Measurements from ENCODE around the gene ZNF217. TPM values are rescaled to one million over a fixed set of nuclear protein-coding genes. Genes with fewer than 3 reads are reported as not detected.
"Not testable (repeated sequence)": the region's sequence is repeated elsewhere in the genome, so short reads cannot be mapped to it uniquely, and the experiment has no call there.

The ZNF217 gene
- total RNA-seq, 2 experiments from 2014 or later: 51.3 to 51.8 TPM

DNA sequence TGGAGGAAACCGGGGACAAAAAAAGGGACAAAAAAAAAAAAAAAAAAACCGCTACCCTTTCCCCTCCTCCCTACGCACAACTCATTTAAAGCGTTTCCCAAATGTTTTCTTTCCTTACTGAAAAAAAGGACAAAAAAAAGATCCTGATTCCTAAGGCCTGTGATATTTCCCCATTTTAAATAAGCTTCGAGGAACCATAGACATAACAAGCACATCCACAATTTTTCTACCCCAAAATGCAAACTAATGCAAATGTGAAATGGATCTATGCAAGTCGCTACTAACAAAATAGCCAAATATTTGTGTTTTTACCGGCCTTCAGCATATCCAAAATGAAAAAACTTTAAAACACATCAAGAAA is 1.4 kb upstream of the ZNF217 start:
- DNase-seq (no peak), ATAC-seq (no peak)
- ChIA-PET CTCF (interaction anchor here (0.8 kb wide), 1 partner anchor 69 kb away, joined by 3 read pairs; no protein-coding TSS in a partner anchor), POLR2A (interaction anchor here (1.0 to 2.2 kb wide), 5 partner anchors 13 to 144 kb away, joined by 3 to 14 read pairs (median 4); no protein-coding TSS in a partner anchor)
- TF ChIP-seq, protein P1, sequence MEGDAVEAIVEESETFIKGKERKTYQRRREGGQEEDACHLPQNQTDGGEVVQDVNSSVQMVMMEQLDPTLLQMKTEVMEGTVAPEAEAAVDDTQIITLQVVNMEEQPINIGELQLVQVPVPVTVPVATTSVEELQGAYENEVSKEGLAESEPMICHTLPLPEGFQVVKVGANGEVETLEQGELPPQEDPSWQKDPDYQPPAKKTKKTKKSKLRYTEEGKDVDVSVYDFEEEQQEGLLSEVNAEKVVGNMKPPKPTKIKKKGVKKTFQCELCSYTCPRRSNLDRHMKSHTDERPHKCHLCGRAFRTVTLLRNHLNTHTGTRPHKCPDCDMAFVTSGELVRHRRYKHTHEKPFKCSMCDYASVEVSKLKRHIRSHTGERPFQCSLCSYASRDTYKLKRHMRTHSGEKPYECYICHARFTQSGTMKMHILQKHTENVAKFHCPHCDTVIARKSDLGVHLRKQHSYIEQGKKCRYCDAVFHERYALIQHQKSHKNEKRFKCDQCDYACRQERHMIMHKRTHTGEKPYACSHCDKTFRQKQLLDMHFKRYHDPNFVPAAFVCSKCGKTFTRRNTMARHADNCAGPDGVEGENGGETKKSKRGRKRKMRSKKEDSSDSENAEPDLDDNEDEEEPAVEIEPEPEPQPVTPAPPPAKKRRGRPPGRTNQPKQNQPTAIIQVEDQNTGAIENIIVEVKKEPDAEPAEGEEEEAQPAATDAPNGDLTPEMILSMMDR (IDR thresholded peaks at IDR 0.05): no peak
- Mint-ChIP-seq H3K4me3 (peak overlapping the region; percentile 84), H3K4me1 (ENCODE audit: low read depth) (peaks cover 46% of the 10 kb centered on the region), H3K27me3 (no peaks in the 10 kb centered on the region), H3K36me3 (ENCODE audit: low read depth) (peaks cover 20% of the 10 kb centered on the region), H3K27ac (peak overlapping the region; percentile 94), H3K9me3 (no peaks in the 10 kb centered on the region)
- intact Hi-C loops (cut with micrococcal nuclease): no loop called here

DNA sequence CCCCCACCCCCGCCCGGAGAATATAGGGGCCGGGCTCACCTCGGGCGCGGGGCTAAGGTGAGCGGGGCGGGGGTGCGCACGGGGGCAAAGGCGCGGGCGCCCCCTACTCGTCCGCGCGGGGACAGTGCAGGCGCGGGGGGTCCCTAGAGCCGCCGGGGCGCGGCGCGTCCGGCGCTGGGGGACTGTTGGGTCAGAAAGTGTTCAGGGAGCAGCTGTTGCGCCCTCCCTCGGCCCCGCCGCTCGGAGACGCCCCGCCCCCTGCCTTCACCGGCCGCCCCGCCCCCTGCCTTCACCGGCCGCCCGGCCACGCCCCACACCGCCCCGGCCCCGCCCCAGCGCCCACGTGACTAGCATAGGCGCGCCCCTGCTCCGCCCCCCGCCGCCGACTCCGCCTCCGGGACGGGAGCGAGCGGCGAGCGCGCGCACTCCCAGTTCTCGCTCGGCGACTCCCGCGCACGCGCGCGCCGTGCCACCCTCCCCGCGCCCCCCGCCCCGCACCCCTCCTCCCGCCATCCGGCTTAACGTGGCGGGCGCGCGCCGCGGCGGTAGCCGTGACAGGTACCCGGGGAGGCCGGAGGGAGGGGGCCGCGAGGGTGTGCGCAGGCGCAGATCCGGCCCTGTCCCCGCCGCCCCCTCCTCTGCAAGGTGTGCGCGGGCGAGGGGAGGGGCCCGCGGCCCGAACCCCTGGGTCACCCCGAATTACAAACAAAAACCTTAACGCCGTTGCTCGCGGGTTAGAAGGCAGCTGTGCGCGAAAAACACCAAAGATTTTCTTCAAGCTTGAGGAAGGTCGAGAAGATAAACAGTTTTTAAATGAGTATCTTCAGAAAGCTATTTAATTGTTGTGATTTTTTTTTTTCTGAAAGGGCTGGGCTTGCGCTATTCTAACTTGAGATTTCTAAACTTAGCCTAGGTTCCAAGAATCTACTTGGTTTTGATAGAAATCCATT is 704 bp upstream of the ZNF217 start:
- Mint-ChIP-seq H3K27ac (peak overlapping the region; percentile 94), H3K9me3 (no peaks in the 10 kb centered on the region), H3K4me1 (ENCODE audit: low read depth) (peaks cover 44% of the 10 kb centered on the region), H3K36me3 (ENCODE audit: low read depth) (peaks cover 22% of the 10 kb centered on the region), H3K27me3 (no peaks in the 10 kb centered on the region), H3K4me3 (peak overlapping the region; percentile 84)
- peak; percentile 73 for ATAC-seq
- intact Hi-C loops (cut with micrococcal nuclease): loop anchor here (5.0 kb wide), 1 partner anchor 58 kb away; no protein-coding TSS in a partner anchor
- peak; percentile 97 for DNase-seq
- TF ChIP-seq, protein P1 (IDR thresholded peaks at IDR 0.05): no peak
- ChIA-PET CTCF (interaction anchor here (0.8 kb wide), 1 partner anchor 70 kb away, joined by 3 read pairs; no protein-coding TSS in a partner anchor), POLR2A (interaction anchor here (0.6 to 2.2 kb wide), 8 partner anchors 12 to 145 kb away, joined by 3 to 14 read pairs (median 3); no protein-coding TSS in a partner anchor)

DNA sequence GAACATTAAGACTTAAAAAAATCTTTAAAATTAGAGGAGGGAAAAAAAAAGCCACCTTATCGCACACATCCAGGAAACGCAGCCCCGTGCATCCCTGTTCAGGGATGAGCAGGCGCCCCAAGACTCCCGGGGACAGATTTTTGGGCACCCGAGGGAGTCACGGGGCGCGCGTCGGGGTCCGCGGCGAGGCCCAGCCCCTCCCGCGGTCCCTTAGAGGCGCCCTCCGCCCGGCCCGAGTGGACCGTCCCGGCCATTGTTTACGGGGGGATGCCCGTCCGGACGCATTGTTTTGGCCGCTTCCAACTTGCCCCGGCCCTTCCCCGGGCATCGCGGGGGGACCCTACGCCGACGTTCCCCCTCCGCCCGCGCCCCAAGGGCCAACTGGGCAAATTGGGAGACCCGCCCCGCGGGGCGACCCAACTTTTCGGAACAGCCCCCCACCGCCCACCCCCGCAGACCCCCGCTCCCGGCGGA is 610 bp downstream of the ZNF217 start:
- H3K4me3 Mint-ChIP-seq: peak overlapping the region; percentile 99
- CTCF ChIA-PET: no interaction called here
- peaks cover 22% of the 10 kb centered on the region for H3K36me3 Mint-ChIP-seq (ENCODE audit: low read depth)
- TF ChIP-seq, protein P1 (IDR thresholded peaks at IDR 0.05): no peak
- DNase-seq (peak; percentile 32), ATAC-seq (no peak)
- peaks cover 34% of the 10 kb centered on the region for H3K4me1 Mint-ChIP-seq (ENCODE audit: low read depth)
- H3K9me3 Mint-ChIP-seq: no peaks in the 10 kb centered on the region
- H3K27me3 Mint-ChIP-seq: no peaks in the 10 kb centered on the region
- POLR2A ChIA-PET: interaction anchor here (0.8 to 1.4 kb wide), 2 partner anchors 11 to 50 kb away, joined by 3 to 6 read pairs; no protein-coding TSS in a partner anchor
- H3K27ac Mint-ChIP-seq: peak overlapping the region; percentile 98
- intact Hi-C loops (cut with micrococcal nuclease): loop anchor here (5.0 kb wide), 1 partner anchor 59 kb away; no protein-coding TSS in a partner anchor

DNA sequence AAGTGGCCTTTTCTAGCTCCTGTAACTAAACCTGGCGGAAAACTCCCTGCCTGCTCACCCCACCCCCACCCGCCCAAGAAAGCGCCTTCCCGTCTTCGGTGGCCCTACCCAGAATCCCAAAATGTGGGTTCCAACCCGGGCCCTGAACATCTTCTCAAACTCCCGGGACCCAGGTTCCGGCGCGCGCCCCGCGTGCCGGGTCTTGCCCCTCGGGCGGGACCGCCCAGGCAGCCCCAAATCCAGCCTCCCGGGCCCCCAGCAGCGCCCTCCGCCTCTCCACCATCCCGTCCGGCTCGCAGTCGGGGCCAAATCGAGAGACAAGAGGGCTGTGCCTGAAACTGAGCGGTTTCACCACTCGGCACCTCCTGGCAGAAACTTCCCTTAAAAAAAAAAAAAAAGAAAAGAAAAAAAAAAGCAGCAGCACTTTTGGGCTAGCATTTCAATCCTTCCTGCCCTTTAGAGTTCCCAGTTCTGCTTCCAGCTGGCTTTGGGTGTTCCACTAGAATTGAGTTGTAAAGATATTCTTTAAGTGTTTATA is 1.1 kb downstream of the ZNF217 start:
- DNase-seq: peak; percentile 74
- H3K4me1 Mint-ChIP-seq (ENCODE audit: low read depth): peaks cover 29% of the 10 kb centered on the region
- H3K27me3 Mint-ChIP-seq, H3K9me3 Mint-ChIP-seq, CTCF ChIA-PET: not testable (repeated sequence)
- peak overlapping the region; percentile 99 for H3K4me3 Mint-ChIP-seq
- intact Hi-C loops (cut with micrococcal nuclease): loop anchor here (5.0 kb wide), 1 partner anchor 60 kb away; no protein-coding TSS in a partner anchor
- H3K36me3 Mint-ChIP-seq (ENCODE audit: low read depth): peaks cover 22% of the 10 kb centered on the region
- H3K27ac Mint-ChIP-seq: peak overlapping the region; percentile 98
- POLR2A ChIA-PET: interaction anchor here (1.0 to 1.4 kb wide), 3 partner anchors 11 to 68 kb away, joined by 3 to 6 read pairs (median 5); no protein-coding TSS in a partner anchor
- ATAC-seq: peak; percentile 9

DNA sequence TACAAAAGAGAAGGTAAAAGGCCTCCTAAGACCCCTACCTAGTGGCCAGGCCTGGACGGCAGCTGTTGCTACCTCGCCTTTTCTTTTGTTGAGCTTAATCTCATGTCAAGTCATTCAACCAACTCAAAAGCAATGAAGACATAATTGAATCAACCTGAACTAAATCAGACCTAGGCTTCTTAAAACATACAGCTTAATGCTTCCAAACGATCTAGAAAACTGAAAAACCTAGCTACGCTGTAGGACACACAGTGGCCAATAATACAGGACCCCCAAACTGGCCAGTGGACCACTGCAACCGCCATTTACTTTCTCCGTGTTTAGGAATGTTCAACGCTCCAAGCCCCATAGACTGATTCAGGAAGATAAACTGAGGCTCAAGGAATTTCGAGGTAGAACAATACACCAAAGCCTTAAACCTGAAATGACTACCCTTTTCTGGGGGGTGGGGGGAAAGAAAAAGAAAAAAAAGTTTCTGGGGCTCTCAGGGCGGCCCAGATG is 1.6 kb downstream of the ZNF217 start:
- intact Hi-C loops (cut with micrococcal nuclease): loop anchor here (5.0 kb wide), 1 partner anchor 60 kb away; no protein-coding TSS in a partner anchor
- peak overlapping the region; percentile 99 for H3K4me3 Mint-ChIP-seq
- DNase-seq: peak; percentile 33
- POLR2A ChIA-PET: interaction anchor here (1.0 to 1.4 kb wide), 5 partner anchors 10 to 69 kb away, joined by 3 to 6 read pairs (median 5); no protein-coding TSS in a partner anchor
- CTCF ChIA-PET: interaction anchor here (1.3 to 1.4 kb wide), 2 partner anchors 10 to 15 kb away, joined by 3 to 4 read pairs; no protein-coding TSS in a partner anchor
- not testable (repeated sequence) for H3K27me3 Mint-ChIP-seq, ATAC-seq, H3K9me3 Mint-ChIP-seq
- H3K27ac Mint-ChIP-seq: peak overlapping the region; percentile 98
- H3K36me3 Mint-ChIP-seq (ENCODE audit: low read depth): peaks cover 20% of the 10 kb centered on the region
- peaks cover 28% of the 10 kb centered on the region for H3K4me1 Mint-ChIP-seq (ENCODE audit: low read depth)

DNA sequence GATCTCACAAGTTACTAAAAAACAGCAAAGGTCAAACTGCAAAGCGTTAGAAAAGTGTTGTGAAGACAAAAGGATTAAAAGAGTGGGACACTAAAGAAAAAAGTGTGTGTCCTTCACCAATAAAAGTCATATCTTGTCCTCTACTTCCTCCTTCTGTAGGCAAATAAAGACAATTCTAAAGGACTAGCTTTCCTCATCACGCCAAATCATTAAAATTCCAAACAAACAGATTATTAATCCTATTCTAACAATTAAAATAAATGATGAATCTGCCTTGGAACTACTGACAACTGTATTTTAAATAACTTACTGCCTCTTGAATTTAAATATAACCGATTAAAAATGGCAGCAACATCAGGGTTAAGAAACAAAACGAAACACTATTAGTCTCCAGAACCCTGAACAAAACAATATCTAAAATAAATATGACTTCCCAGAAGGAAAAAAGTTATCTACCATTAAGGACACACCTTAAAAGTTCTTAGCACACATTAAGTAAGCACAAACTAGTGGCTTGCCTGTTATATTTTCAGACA is 2.4 kb downstream of the ZNF217 start:
- H3K4me1 Mint-ChIP-seq (ENCODE audit: low read depth): peaks cover 26% of the 10 kb centered on the region
- intact Hi-C loops (cut with micrococcal nuclease): loop anchor here (5.0 kb wide), 1 partner anchor 61 kb away; no protein-coding TSS in a partner anchor
- H3K9me3 Mint-ChIP-seq, ATAC-seq, DNase-seq, H3K27me3 Mint-ChIP-seq: not testable (repeated sequence)
- H3K36me3 Mint-ChIP-seq (ENCODE audit: low read depth): peaks cover 23% of the 10 kb centered on the region
- peak overlapping the region; percentile 98 for H3K27ac Mint-ChIP-seq
- POLR2A ChIA-PET: interaction anchor here (1.0 to 1.4 kb wide), 5 partner anchors 10 to 70 kb away, joined by 3 to 6 read pairs (median 5); no protein-coding TSS in a partner anchor
- CTCF ChIA-PET: interaction anchor here (1.3 to 1.4 kb wide), 2 partner anchors 10 to 14 kb away, joined by 3 to 4 read pairs; no protein-coding TSS in a partner anchor
- peak overlapping the region; percentile 99 for H3K4me3 Mint-ChIP-seq

DNA sequence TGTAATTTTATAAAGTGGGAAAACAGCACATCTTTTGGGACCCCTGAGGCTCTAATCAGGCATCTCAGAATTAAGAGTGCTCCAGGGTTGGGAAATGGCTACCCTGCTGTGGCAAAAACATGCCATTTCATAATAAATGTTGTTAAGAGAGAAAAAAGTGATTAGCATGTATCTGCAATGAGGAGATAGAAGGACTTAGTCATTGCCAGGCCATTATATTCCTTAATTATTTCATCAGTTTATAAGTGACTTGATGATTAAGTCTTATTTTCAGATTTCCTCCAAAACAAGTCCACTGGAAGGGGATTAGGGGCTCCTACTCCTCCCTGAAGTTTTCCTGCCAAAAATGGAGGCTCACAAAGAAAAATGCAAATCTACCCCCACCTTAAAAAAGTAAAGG is 3.0 kb downstream of the ZNF217 start:
- ChIA-PET POLR2A (interaction anchor here (1.2 to 1.3 kb wide), 2 partner anchors 11 to 67 kb away, joined by 3 to 6 read pairs; no protein-coding TSS in a partner anchor), CTCF (interaction anchor here (1.3 to 1.4 kb wide), 2 partner anchors 9 to 13 kb away, joined by 3 to 4 read pairs; no protein-coding TSS in a partner anchor)
- Mint-ChIP-seq H3K36me3 (ENCODE audit: low read depth) (peaks cover 28% of the 10 kb centered on the region), H3K4me3 (peak overlapping the region; percentile 99), H3K27ac (peak overlapping the region; percentile 98), H3K4me1 (ENCODE audit: low read depth) (peaks cover 27% of the 10 kb centered on the region)
- intact Hi-C loops (cut with micrococcal nuclease): loop anchor here (5.0 kb wide), 1 partner anchor 62 kb away; no protein-coding TSS in a partner anchor
- not testable (repeated sequence) for H3K9me3 Mint-ChIP-seq, H3K27me3 Mint-ChIP-seq, DNase-seq, ATAC-seq

Measured in activated CD8-positive, alpha-beta T cell treated with anti-CD3 and anti-CD28 coated beads for 36 hours (primary cell).